HG03139 (cell line): ENCODE results near the gene ZAR1L.
"Not testable (repeated sequence)": the region's sequence is repeated elsewhere in the genome, so short reads cannot be mapped to it uniquely, and the experiment has no call there.

Experiments used
- ATAC-seq: cut with Tn5 transposase; IDR thresholded peaks from one replicate; pipeline ENCODE4 v1.9.1; 2021; ENCODE audit not compliant: unreplicated experiment

Gene ZAR1L, protein sequence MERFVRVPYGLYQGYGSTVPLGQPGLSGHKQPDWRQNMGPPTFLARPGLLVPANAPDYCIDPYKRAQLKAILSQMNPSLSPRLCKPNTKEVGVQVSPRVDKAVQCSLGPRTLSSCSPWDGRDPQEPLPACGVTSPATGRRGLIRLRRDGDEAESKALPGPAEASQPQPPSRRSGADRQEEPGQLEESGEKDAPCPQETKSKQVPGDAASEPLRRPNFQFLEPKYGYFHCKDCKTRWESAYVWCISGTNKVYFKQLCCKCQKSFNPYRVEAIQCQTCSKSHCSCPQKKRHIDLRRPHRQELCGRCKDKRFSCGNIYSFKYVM

DNA sequence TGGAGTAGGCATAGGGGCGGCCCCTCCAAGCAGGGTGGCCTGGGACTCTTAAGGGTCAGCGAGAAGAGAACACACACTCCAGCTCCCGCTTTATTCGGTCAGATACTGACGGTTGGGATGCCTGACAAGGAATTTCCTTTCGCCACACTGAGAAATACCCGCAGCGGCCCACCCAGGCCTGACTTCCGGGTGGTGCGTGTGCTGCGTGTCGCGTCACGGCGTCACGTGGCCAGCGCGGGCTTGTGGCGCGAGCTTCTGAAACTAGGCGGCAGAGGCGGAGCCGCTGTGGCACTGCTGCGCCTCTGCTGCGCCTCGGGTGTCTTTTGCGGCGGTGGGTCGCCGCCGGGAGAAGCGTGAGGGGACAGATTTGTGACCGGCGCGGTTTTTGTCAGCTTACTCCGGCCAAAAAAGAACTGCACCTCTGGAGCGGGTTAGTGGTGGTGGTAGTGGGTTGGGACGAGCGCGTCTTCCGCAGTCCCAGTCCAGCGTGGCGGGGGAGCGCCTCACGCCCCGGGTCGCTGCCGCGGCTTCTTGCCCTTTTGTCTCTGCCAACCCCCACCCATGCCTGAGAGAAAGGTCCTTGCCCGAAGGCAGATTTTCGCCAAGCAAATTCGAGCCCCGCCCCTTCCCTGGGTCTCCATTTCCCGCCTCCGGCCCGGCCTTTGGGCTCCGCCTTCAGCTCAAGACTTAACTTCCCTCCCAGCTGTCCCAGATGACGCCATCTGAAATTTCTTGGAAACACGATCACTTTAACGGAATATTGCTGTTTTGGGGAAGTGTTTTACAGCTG lies at the start of gene ZAR1L, which contains the start of gene BRCA2:
ZAR1L (minus strand) TSS at position 126 of the 790 bp plus-strand sequence. CDS start 3,438 bp downstream, outside the sequence.
BRCA2 (plus strand) TSS at position 271 of the 790 bp plus-strand sequence. CDS start 953 bp downstream, outside the sequence.
- ATAC-seq, result peak; percentile 88

DNA sequence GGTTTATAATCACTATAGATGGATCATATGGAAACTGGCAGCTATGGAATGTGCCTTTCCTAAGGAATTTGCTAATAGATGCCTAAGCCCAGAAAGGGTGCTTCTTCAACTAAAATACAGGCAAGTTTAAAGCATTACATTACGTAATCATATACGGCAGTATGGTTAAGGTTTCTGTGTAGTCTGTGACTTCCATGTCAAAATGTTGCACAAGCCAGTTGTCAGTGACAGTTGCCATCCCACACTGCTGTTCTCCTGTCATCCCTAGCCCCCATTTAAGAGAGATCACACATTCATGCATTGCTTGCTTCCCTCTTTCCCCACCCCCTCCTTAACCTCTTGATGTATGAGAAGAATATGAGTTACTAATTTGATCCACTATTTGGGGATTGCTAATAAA lies 47.4 kb upstream of the ZAR1L start:
- ATAC-seq, result no peak

DNA sequence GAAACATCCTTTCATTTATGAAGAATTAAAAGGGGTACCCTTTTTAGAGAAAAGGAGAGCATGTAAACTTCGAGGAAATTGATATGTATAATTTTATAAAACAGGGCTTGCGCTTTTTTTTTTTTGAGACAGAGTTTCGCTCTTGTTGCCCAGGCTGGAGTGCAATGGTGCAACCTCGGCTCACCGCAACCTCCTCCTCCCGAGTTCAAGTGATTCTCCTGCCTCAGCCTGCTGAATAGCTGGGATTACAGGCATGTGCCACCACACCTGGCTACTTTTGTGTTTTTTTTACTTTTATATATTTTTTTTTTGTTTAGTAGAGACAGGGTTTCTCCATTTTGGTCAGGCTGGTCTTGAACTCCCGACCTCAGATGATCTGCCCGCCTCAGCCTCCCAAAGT lies 40.8 kb upstream of the ZAR1L start:
- not testable (repeated sequence) for ATAC-seq

- ATAC-seq, result no peak
Observed at GRCh38 chr13:32354040-32354439, 38.9 kb upstream of the ZAR1L start.

DNA sequence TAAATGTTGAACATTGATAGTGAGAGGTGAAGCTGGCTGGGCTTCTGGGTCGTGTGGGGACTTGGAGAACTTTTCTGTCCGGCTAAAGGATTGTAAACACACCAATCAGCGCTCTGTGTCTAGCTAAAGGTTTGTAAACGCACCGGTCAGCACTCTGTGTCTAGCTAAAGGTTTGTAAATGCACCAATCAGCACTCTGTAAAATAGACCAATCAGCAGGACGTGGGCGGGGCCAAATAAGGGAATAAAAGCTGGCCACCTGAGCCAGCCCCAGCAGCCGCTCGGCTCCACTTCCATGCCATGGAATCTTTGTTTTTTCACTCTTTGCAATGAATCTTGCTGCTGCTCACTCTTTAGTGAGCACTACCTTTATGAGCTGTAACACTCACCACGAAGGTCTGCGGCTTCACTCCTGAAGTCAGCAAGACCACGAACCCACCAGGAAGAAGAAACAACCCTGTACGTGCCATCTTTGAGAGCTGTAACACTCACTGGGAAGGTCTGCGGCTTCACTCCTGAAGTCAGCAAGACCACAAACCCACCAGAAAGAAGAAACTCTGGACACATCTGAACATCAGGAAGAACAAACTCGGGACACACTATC lies 35.8 kb upstream of the ZAR1L start:
- not testable (repeated sequence) for ATAC-seq

DNA sequence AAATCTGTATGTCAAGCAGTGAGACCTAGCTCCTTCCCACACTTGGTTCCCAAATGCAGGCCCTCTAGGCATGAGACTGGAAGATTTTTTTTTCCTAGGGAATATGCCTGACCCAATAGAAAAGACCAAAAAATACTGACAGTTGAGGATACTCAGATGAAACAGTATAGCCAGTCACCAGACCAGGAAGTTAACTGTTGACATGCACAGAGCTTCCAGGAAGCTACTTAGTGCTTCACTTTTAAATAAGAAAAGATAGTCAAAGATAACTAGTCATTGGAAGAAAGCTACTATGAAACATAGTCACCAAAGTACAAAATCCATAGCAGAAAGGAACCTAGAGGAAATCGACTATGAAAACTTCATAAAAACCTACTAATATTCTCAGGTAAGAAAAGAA lies 32.5 kb upstream of the ZAR1L start:
- ATAC-seq, result no peak

DNA sequence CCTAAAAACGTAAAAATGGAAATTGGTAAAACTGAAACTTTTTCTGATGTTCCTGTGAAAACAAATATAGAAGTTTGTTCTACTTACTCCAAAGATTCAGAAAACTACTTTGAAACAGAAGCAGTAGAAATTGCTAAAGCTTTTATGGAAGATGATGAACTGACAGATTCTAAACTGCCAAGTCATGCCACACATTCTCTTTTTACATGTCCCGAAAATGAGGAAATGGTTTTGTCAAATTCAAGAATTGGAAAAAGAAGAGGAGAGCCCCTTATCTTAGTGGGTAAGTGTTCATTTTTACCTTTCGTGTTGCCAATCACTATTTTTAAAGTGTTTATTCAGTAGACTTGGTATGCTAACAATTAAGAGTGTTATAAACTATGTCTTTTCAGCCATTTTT lies 25.8 kb upstream of the ZAR1L start:
- ATAC-seq, result no peak

- no peak for ATAC-seq
Observed at GRCh38 chr13:32334671-32335070, 19.5 kb upstream of the ZAR1L start.

DNA sequence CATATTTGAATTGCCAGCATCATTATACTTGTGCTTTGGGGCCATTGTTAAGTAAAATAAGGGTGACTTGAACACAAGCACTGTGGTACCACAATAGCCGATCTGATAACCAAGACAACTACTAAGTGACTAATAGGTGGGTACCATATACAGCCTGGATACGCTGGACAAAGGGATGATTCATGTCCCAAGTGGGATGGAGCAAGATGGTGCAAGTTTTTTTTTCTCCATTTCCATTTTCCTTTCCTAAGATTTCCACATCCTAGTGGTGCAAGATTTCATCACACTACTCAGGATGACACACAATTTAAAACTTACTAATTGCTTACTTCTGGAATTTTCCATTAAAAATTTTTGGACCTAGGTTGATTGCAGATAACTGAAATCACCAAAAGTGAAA lies 15.3 kb upstream of the ZAR1L start:
- ATAC-seq, result no peak

- no peak for ATAC-seq
Observed at GRCh38 chr13:32323912-32324311, 8.7 kb upstream of the ZAR1L start.

DNA sequence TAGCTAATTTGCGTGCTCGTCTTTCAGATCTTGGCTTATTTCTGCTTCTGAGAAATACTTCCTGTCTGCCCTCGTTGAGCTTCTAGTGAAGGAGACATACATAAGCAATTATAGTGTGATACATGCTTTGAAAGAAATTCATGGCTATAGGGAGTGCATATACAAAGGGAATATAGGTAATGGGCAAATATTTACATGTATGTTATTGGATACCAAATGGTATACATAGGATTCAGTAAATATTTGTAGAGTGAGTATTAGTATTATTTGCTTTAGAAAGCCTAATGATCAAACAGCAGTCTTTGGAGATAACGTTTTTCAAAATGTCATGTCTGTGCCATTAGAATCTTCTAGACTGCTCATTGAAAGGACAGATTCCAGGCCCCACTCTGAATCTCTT lies 5.4 kb upstream of the ZAR1L start:
- no peak for ATAC-seq

GRCh38 chr13:32317716-32318465 lies 2.7 kb upstream of the ZAR1L start:
- ATAC-seq, result no peak

DNA sequence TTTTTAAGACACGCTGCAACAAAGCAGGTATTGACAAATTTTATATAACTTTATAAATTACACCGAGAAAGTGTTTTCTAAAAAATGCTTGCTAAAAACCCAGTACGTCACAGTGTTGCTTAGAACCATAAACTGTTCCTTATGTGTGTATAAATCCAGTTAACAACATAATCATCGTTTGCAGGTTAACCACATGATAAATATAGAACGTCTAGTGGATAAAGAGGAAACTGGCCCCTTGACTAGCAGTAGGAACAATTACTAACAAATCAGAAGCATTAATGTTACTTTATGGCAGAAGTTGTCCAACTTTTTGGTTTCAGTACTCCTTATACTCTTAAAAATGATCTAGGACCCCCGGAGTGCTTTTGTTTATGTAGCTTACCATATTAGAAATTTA lies 1.3 kb upstream of the ZAR1L start:
- no peak for ATAC-seq

GRCh38 chr13:32316028-32316339 lies 821 bp upstream of the ZAR1L start:
- ATAC-seq, result peak; percentile 32

DNA sequence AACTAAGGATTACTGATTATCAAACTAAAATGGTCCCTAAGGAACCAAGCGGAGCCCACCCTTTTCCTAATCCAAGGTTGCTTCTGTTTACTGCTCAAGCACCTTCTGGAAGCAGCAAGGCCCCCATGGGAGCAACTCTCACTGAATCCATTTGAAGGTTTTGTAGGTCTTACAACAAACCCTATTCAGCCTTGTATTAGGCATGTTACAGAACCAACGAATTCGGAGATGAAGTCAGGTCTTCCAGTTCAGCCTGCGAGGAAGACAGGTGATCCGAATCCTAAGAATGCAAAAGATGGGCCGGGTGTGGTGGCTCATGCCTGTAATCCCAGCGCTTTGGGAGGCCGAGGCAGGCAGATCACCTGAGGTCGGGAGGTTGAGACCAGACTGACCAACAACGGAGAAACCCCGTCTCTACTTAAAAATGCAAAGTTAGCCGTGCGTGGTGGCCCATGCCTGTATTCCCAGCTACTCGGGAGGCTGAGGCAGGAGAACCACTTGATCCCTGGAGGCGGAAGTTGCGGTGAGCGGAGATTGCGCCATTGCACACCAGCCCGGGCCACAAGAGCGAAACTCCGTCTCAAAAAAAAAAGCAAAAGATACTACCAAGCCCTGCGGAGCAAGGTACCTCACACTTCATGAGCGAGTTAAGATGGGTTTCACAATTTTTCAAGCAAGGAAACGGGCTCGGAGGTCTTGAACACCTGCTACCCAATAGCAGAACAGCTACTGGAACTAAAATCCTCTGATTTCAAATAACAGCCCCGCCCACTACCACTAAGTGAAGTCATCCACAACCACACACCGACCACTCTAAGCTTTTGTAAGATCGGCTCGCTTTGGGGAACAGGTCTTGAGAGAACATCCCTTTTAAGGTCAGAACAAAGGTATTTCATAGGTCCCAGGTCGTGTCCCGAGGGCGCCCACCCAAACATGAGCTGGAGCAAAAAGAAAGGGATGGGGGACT lies 609 bp downstream of the ZAR1L start:
- ATAC-seq, result peak; percentile 13

DNA sequence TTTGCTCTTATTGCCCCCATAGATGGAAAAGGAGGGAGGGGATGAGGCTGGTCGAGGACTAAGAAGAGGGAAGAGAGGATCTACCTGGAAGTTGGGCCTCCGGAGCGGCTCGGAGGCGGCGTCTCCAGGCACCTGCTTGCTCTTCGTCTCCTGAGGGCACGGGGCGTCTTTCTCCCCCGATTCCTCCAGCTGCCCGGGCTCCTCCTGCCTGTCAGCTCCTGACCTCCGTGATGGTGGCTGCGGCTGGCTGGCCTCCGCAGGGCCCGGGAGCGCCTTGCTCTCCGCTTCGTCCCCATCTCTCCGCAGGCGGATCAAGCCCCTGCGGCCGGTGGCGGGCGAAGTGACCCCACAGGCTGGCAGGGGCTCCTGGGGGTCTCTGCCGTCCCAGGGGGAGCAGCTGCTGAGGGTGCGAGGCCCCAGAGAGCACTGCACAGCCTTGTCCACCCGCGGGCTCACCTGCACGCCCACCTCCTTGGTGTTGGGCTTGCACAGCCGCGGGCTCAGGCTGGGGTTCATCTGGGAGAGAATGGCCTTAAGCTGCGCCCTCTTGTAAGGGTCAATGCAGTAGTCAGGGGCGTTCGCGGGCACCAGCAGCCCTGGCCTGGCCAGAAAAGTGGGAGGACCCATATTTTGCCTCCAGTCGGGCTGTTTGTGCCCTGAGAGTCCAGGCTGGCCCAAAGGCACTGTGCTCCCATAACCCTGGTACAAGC lies 3.8 kb downstream of the ZAR1L start:
- ATAC-seq, result no peak

- peak; percentile 44 for ATAC-seq
Observed at GRCh38 chr13:32310134-32310706, 4.9 kb downstream of the ZAR1L start.

DNA sequence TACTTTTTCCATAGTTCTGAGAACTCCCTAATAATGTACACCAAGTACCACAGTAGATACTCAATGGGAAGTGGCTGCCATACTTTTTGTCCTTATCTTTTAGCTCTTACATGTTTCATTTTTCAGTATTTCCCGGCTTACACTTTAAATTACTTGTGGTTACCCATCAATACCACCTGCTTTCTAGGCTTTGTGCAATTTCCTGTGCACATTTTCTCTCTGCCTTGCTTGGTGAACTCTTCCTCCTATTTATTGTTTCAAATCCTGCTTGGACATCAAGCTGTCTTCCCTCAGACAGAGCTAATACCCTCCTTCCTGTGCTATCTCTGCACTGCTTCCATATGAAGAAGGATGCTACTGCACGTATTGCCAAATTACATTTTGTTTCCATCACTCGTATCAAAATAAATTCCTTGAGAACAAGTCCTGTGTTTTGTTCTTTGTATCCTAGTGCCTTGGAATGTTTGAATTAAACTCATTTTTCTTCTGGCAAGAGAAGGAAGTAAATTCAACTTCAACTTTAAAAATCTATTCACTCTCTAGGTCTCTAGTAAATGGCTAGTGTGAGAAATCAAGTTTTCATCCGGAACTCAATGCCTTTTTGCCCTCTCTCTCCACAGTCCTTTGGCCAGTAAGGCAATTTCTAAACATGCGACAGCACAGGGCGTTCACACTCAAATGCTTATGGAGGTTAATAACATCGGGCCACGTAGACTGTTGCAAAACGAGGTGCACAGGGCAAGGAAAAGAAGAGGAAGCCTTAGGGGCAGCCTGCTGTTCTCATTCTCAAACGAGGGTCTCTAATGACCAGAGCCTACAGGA lies 5.6 kb downstream of the ZAR1L start:
- no peak for ATAC-seq
